GM18519 (cell line): ENCODE results near the gene GAD1.

Source experiments
- ATAC-seq: cut with Tn5 transposase; IDR thresholded peaks from one replicate; pipeline ENCODE4 v1.9.1; 2021; ENCODE audit warnings: mild to moderate bottlenecking, moderate library complexity; ENCODE audit not compliant: unreplicated experiment, low FRiP score

Gene GAD1

GRCh38 chr2:170887496-170887895 lies 70.8 kb downstream of the GAD1 start:
- ATAC-seq: no peak

- no peak for ATAC-seq
Observed at GRCh38 chr2:170887896-170888295, 71.2 kb downstream of the GAD1 start.

DNA sequence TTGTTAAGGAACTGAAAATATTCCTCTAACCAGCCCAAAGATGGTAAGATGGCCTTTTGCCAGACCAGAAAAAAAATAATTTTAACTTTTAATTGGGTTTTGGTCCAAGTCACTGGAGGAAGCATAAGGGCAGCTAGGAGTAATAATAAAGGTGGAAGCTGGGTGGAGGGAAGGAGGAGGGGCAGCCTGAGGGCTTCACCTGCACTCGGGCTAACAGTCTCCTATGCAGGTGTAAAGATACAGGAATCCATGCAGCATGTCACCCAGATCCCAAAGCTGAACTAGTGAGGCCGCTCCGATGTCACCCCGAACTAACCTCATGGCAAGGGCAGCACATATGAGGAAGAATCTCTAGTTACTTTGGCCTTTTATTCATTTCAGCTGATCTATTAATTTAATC lies 75.2 kb downstream of the GAD1 start:
- no peak for ATAC-seq

DNA sequence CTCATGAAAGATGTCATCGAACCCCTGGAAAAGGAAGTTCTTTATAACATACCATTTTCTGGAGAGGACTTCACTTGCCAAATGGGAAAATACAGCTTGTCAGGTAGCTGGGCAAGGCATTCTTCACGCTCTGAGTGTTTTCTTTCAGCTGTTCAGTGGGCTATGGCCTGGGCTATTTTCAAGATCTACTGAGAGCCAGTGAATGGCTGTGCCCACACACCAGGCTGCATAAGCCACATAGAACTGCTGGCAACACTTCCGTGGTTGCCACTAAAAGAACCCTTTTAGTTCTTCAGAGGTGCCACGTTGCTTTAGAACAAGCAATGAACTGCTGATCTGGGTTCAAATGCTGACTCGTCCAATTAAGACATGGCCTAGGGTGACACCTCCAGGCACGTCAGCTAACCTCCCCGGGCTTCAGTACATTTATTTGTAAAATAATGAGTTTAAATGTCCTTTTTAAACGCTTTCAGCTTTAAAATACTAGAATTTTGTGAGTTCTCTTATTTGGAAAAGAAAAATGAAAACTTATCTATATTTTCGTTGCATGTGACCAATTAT lies 75.8 kb downstream of the GAD1 start:
- ATAC-seq: no peak

DNA sequence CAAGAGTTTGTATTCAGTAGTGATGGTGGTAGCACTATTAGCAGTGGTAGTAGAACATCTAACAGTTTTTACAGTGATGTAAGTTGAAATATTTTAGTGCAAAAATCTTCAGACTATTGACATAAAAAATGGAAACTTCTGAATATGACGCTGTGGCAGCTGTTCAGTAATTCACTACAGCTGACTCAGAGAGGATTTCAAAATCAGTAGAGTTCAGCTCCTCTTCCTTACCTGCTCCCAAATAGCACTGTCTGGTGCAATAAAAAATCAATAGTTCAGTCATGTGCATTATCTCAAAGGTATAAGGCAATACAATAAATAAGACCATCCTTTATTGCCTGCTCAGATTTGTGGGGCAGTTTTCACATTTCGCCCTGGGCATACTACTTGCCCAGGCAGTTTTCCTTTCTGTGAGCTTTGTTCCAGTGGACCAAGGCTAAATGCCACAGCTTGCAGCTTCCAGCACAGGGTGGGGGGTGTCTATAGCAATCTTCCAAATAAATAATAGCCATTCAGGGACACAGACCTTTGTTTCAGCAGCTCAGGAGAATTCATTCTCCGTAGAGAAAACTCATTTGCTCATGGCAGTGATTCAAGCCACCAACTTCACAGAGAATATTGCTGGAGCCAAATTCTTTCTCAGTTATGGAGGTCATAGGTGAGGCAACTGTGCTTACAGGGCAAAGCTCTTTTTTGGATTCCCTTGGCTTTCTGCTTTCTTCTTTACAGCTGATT lies 78.5 kb downstream of the GAD1 start:
- ATAC-seq: no peak

DNA sequence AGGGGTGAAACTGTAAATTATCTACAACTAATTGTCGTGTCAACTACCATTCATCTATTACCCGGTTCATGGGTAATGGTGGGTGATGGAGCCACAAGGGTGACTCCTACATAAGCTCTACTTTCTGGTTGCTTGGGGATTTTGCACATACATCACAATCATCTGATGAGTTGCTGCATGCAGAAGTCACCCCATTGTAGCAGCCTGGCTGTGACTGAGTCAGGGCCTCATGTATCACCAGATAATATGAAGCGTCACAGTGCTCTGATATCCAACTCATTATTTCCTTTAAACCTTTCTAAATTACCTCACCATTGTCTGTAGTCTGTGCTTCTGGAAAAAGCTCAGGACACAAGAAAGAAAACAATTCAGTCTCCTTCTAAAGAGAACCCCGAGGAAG lies 79.9 kb downstream of the GAD1 start:
- ATAC-seq: no peak

GRCh38 chr2:170897108-170897507 lies 80.4 kb downstream of the GAD1 start:
- no peak for ATAC-seq

- ATAC-seq: no peak
Observed at GRCh38 chr2:170905864-170906263, 89.2 kb downstream of the GAD1 start.
